Raji (cell line): ENCODE data around the gene FAM222A.

Source experiments
- POLR2A ChIP-seq: IDR thresholded peaks from 2 replicates; pipeline ENCODE4 v1.6.1; 2011; ENCODE audit warnings: low read depth, low read length, control low read depth; ENCODE audit not compliant: insufficient read depth

Gene FAM222A

DNA sequence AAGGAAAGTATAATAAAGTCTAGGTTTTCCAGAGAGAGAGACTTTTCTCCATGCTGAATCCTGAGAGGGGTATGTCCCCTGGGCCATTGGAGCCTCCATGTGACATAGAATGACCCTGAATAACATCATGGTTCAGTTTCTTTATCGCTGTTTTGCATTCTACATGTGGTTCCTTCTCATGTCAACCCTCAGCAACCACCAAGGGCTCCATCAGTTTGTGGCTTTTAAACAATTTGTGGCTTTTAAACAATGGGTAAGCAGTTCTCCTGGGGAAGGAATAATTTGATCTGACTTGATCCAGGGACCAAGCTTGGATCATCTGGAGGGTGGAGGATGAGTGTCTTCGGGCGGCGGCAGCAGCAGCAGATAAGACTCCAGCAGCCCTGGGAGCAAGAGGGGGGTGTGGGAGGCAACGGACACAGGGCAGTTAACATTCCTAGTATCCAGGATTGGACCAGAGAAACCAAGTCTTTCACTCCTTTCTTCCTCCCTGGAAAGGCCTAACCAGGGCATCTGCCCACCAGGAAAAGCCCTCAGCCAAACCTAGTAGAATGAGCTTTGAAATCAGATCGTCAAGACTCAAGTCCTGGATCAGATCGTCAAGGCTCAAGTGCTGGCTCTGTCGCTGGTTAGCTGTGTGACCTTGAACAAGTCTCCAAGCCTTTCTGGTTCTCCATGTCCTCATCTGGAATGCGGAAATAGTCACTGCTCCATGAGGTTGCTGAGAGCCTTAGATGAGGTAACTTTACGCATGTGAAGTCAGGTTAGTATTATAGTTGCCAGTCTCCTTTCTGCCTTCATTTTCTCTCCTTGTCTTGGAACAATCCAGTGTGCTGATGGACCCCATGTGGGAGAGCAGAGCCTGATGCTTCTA is 27.8 kb upstream of the FAM222A start:
- no peak for TF ChIP-seq POLR2A

DNA sequence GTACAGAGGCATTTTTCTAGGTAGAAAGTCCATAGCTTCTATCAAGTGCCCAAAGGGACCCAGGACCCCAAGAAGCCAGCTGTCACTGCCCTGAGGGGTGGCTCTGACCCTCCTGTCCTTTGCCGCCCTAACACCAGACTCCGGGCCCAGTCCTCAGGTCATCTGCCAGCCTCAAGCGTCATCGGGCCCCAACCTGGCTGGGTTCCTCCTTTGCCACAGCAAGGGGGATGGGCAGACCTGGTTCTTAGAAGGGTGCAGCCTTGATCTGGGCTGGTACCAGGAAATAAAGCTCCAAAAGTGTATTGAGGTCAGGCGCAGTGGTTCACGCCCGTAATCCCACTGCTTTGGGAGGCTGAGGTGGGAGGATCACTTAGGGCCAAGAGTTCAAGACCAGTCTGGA is 27.1 kb upstream of the FAM222A start:
- no peak for TF ChIP-seq POLR2A

DNA sequence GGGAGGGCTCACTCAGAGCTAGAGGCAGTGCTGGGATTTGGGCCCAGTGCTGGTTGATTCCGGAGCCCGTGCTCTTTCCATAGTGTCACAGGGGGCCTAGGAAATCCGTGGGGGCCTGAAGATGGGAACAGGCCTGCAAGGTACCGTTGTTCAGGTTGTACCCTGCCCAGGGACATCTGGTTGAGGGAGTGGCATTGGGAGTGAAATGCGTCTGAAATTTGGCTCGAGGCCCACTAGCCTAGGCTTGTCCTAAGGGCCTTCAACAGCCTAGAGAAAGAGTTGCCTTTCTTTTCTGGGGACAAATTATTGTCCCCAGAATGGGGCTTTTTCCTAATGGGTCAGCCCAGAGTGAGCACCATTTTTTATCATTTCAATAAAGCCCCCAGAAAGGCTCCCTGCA is 26.4 kb upstream of the FAM222A start:
- no peak for TF ChIP-seq POLR2A

DNA sequence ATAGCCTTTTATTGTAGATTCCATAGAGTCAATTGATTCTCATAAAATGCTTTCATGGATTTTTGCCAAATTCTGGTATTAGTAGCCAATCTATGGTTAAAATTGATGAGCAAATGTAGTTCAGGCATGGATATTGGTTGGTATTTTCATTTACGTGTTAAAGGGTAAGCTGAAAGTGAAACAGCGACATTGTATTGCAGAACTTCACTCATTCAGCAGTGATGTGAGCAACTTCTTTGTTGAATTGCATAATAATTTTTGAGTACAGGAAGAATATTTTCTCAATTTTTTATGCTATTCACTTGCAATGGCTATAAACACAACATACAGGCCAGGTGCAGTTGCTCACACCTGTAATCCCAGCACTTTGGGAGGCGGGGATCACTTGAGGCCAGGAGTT is 24.2 kb upstream of the FAM222A start:
- no peak for TF ChIP-seq POLR2A

DNA sequence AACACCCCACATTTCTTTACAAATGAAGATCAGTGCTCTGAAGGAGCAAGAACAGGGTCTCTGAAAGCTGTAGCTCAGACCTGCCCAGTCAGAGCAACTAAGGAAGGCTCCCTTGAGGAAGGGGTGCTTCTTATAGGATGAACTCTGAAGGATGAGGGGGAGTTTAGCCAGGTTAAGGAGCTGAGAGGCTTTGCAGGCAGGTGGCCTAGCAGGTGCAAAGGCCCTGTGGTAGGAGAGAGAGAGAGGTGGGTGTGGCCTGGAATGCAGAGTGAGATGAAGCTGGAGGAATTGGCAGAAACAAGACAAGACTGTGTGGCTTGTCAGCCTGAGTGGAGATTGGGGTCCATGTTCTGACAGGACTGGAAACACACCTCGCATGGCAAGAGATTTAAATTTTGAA is 20.5 kb upstream of the FAM222A start:
- TF ChIP-seq POLR2A, result no peak

DNA sequence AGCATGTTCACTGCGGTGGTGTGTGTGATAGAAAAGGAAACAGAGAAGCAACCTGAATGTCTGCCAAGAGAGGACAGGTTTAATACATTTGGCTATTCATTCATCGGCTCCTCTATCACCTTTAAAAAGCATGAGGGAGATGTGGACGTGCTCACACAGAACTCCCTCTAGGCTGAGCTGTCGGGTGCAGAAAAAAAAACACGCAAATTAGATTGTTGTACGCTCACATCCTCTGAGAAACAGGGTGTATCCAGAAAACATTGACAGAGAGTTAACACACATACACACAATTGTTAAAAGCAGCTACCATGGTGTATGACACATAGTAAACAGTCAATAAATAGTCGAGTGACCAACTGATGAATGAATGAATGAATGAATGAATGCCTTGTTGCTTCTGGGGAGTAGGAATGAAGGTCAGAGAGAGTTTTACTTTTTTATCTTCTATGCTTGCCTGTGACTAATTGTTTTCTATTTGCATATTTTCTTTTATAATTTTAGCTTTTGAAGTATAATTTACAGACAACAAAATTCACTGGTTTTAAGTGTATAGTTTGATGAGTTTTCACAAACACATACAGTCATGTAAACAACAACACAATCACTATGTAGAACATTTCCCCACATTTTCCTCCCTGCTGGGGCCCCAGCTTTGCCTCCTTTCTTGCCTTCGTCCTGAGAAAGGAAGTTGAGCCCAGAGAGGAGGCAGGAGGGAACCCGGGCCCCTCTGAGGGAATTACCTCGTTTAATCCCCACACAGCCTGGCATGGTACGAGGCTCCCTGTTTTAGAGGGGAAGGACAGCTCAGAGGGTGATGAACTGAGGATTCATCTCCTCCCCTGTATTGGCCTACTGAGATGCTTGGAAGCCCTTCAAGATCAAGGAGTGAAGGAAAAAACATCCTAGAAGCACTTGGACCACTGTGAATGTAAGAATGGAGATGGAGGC is 19.7 kb upstream of the FAM222A start:
- no peak for TF ChIP-seq POLR2A

DNA sequence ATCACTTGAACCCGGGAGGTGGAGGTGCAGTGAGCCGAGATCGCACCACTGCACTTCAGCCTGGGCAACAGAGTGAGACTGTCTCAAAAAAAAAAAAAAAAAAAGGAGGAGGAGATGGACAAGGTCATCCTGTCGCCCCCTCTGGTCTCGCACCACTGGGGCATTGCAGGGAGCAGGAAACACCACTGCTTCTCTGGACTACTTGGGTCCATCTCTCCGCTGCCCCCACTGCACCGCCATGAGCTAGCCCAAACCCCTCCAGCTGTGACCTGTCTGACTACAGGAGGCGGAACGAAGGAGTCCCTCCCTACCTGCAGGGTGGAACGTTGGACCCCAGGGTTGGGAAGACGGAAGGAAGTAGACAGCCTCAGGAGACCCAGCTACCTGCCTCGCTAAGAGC is 18.2 kb upstream of the FAM222A start:
- no peak for TF ChIP-seq POLR2A

DNA sequence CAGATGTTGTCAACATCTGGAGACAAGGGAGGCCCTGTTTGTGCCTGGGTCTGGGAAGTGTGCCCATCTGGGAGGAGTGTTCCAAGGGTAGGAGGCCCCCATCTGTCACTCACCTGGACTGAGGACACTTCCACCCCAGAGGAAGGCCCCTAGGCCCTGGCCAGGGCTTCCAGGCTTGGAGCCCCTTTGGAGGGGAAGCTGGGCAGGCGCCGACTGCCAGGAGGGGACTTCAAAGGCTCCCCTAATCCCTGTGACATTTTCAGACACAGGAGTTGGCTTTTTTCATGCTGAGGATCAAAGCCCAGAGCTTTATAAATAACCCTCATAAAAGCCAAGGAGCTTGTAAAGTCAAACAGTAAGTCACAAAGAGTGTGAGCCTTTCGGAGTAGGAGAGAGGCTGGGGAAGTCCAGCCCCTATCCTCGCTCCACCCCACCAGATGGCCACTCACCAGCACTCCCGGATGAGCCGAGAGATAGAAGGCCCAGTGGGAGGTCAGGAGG is 17.6 kb upstream of the FAM222A start:
- no peak for TF ChIP-seq POLR2A

DNA sequence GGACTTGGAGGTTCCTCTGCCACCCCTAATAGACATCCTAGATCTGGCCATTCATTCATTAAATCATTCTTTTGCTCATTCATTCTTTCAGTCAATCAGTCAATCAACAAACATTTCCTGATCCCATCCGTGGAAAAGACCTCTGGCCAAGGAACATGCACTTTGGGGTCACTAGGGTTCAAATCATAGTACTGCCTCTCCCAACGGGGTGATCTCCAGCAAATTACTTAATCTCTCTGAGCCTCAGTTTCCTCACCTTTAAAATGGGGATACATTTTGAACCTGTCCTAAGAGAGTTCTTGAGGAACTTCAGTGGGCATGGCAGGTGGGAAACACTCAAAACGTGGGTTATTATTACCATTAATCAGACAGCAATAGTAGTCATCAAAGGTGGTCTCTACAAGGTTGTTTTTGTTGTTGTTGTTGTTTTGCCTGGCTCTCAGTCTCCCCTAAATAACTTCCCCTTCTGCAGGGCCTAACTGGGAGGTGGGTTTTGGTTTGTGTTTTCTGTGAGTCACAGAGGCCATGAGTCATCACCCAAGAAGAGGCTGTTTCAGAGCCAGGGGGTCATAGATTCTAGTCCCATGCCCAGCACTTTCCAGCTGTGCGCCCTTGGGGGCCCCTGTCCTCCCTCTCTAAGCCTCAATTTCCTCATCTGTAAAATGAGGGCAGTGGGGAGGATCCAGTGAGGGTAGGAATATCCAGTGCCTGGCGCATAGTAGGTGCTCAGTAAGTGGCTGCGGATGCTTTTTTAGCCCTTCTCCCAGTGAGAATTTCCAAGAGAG is 16.9 kb upstream of the FAM222A start:
- no peak for TF ChIP-seq POLR2A

DNA sequence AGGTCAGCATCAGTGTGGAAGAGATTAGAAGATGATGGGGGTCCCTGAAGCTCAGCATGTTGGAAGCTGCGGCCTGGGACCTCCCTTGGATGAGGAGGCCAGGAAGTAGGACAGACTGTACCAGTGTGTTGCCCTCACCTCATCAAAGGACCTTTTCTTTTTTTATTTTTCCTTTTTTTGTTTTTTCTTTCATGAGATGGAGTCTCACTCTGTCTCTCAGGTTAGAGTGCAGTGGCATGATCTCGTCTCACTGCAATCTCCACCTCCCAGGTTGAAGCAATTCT is 16.4 kb upstream of the FAM222A start:
- TF ChIP-seq POLR2A, result no peak

DNA sequence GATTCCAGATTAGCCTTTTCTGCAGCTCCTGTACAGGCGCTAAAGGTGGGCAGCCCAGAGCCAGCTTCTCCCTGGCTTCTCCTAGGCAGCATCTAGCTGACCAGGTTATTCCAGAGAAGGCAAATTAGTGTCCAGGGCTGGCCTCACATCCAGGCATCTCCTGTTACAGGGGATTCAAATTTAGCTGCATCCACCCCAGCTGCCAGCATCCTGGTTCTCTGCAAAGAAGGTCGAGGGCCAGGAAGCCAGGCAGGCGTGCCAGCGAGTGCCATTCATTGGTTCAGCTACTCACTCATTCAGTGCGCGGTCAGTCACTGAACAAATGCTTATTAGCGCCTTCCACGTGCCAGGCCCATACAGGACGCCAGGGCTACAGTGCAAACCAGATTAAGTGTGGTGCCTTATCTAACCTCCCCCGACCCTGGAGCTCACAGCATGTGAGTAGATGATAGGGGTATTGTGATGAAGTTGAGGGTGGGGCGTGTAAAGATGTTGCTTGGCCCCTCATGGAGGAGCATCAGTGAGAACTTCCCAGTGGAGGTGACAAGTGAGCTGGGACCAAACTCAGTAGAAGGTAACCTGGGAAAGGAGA is 15.7 kb upstream of the FAM222A start:
- no peak for TF ChIP-seq POLR2A

DNA sequence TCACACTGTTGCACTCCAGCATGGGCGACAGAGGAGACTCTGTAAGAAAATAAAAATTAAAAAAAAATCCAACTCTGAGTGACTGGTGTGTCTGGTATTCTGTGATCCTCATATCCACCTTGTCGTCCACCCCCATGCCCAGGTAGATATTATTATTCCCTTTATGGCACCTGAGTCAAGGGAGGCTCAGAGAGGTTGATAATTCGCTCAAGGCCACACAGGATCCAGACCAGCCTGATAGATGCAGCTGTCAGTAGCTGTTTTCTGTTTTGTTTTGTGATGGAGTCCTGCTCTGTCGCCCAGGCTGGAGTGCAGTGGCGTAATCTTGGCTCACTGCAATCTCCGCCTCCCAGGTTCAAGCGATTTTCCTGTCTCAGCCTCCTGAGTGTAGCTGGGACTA is 14.8 kb upstream of the FAM222A start:
- TF ChIP-seq POLR2A, result no peak

DNA sequence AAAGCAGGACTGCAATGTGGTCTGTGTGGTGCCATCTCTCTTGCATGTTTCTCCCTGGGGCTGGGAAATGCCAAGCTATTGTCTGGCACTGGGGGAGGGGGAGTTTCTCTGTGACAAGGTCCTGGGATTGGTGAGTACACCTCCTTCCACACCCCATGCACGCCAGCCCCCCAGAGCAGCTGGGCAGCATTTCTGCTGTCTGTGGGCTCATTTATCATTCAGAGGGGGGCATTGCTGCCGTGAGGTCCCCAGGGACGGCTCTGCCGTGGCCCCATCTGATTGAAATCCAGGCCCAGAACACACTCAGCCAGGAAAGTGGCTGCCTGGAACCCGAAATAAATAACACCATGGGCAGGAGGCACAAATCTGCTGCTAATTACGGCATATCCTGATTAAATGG is 12.6 kb upstream of the FAM222A start:
- no peak for TF ChIP-seq POLR2A

DNA sequence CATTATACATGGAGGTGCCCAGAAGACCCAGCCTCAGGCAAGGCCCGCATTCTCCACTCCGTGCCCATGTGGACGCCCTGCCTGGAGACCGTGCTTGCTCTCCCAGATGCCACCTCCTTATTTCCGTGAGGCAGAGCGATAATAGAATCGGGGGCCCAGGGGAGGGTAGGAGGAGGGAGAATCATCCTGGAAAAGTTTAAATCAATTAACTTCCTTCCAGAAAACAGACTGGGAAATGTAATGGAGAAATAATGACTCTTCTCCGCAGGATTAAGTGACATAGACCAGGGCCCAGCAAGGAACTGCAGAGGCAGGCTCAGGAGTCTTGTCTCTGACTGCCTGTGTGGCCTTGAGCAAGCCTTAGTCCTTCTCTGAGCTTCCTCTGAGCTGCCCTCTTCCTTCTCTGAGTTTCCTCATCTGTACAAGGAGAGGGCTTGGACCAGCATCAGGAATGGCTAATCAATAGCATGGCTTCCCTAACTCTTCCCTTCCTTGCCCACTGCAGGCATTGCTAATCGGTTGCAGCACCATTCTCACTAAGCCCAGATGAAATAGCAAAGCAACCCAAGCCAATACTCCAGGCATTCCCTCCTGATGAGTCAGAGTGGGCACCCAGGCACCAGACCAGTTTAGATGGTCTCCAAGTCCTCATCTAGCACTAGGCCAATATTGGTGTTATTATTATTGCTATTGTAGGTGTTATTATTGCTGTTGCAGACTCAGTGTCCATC is 11.3 kb upstream of the FAM222A start:
- no peak for TF ChIP-seq POLR2A

DNA sequence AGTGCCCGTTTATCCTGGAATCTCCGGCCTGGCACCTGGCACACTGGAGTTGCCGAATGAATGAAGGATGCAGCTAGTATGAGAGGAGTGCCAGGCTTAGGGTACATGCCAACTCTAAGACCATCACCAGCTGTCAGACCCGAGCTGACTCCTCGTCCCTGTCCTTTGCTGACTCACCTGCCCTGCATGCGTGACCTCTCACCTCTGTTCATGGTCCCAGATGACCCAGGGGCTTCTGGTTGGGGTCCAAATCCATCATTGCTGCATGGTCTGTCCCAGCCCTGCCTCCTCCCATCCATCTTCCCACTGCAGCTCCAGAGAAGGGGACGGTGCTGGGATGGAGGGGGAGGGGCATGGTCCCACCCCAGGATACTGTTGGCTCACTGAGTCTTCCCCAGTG is 9.9 kb upstream of the FAM222A start:
- TF ChIP-seq POLR2A, result no peak
